Ecto neural progenitor cell (in vitro differentiated cells): Measurements from ENCODE around the gene MDGA2.
"Not testable (repeated sequence)": the region's sequence is repeated elsewhere in the genome, so short reads cannot be mapped to it uniquely, and the experiment has no call there.

Experiments
- DNase-seq: peaks from one replicate; pipeline ENCODE4 v3.0.0-alpha.2; 2018; ENCODE audit warnings: low spot score

Gene MDGA2

GRCh38 chr14:46920542-46920941 is 754.9 kb downstream of the MDGA2 start:
- DNase-seq = no peak

- not testable (repeated sequence) for DNase-seq
These were observed 759.9 kb downstream of the MDGA2 start for GRCh38 chr14:46915539-46915938.

- DNase-seq = peak; percentile 47
These were observed 772.6 kb downstream of the MDGA2 start for GRCh38 chr14:46902837-46903236.

- no peak for DNase-seq
These were observed 780.9 kb downstream of the MDGA2 start for GRCh38 chr14:46894476-46894875.

- no peak for DNase-seq
These were observed 788.3 kb downstream of the MDGA2 start for GRCh38 chr14:46887144-46887543.

GRCh38 chr14:46885566-46885965 is 789.8 kb downstream of the MDGA2 start:
- no peak for DNase-seq

GRCh38 chr14:46861753-46862152 is 813.7 kb downstream of the MDGA2 start:
- DNase-seq = no peak

- no peak for DNase-seq
These were observed 834.3 kb downstream of the MDGA2 start for GRCh38 chr14:46840944-46841720.

- peak; percentile 47 for DNase-seq
These were observed 855.1 kb downstream of the MDGA2 start for GRCh38 chr14:46820291-46820690.

- no peak for DNase-seq
These were observed 856.3 kb downstream of the MDGA2 start for GRCh38 chr14:46819117-46819516.

GRCh38 chr14:46818147-46818546 is 857.3 kb downstream of the MDGA2 start:
- no peak for DNase-seq

GRCh38 chr14:46793144-46793543 is 882.3 kb downstream of the MDGA2 start:
- DNase-seq = no peak
